Measurements from ENCODE around the gene PVR. TPM values are rescaled to one million over a fixed set of nuclear protein-coding genes. Genes with fewer than 3 reads are reported as not detected.

Gene PVR
- total RNA-seq, 3 donors from 2014 or later: 8.5 to 30.2 (median 22.0) TPM

- DNase-seq (ENCODE audit: low spot score in 2 of 2): no peak
- H3K27me3 ChIP-seq: no peaks in the 10 kb centered on the region
- no peaks in the 10 kb centered on the region for H3K4me1 ChIP-seq
- intact Hi-C loops (cut with DNase I; ENCODE audit: low total_unique reads): no loop called here
- no peak overlapping the region for H3K27ac ChIP-seq
- no peaks in the 10 kb centered on the region for H3K9me3 ChIP-seq
- no peak for TF ChIP-seq POLR2A (IDR thresholded peaks at IDR 0.05)
- no peak for TF ChIP-seq CTCF (IDR thresholded peaks at IDR 0.05)
- TF ChIP-seq POLR2AphosphoS5 (IDR thresholded peaks at IDR 0.05): no peak
- no peak overlapping the region for H3K4me3 ChIP-seq
- H3K36me3 ChIP-seq: no peaks in the 10 kb centered on the region
Observed at GRCh38 chr19:44701228-44701627, 57.5 kb downstream of the PVR start.

- intact Hi-C loops (cut with DNase I; ENCODE audit: low total_unique reads): no loop called here
- Histone ChIP-seq H3K27me3 (no peaks in the 10 kb centered on the region), H3K36me3 (no peaks in the 10 kb centered on the region), H3K4me1 (no peaks in the 10 kb centered on the region), H3K4me3 (no peak overlapping the region), H3K9me3 (no peaks in the 10 kb centered on the region), H3K27ac (no peak overlapping the region)
- TF ChIP-seq CTCF (IDR thresholded peaks at IDR 0.05) (no peak), POLR2A (IDR thresholded peaks at IDR 0.05) (no peak), POLR2AphosphoS5 (IDR thresholded peaks at IDR 0.05) (no peak)
- DNase-seq (ENCODE audit: low spot score in 2 of 2): no peak
Observed at GRCh38 chr19:44702551-44703176, 59.0 kb downstream of the PVR start.

GRCh38 chr19:44703336-44704078 is 59.8 kb downstream of the PVR start:
- H3K4me3 ChIP-seq: no peak overlapping the region
- intact Hi-C loops (cut with DNase I; ENCODE audit: low total_unique reads): no loop called here
- H3K27ac ChIP-seq: no peak overlapping the region
- no peaks in the 10 kb centered on the region for H3K4me1 ChIP-seq
- no peaks in the 10 kb centered on the region for H3K27me3 ChIP-seq
- TF ChIP-seq CTCF (IDR thresholded peaks at IDR 0.05) (no peak), POLR2A (IDR thresholded peaks at IDR 0.05) (no peak), POLR2AphosphoS5 (IDR thresholded peaks at IDR 0.05) (no peak)
- no peaks in the 10 kb centered on the region for H3K36me3 ChIP-seq
- DNase-seq (ENCODE audit: low spot score in 2 of 2): no peak
- H3K9me3 ChIP-seq: no peaks in the 10 kb centered on the region

- no peak for TF ChIP-seq POLR2AphosphoS5 (IDR thresholded peaks at IDR 0.05)
- no peak for TF ChIP-seq POLR2A (IDR thresholded peaks at IDR 0.05)
- no peak for TF ChIP-seq CTCF (IDR thresholded peaks at IDR 0.05)
- H3K27me3 ChIP-seq: no peaks in the 10 kb centered on the region
- H3K4me3 ChIP-seq: no peak overlapping the region
- H3K36me3 ChIP-seq: no peaks in the 10 kb centered on the region
- no peaks in the 10 kb centered on the region for H3K9me3 ChIP-seq
- H3K27ac ChIP-seq: no peak overlapping the region
- H3K4me1 ChIP-seq: no peaks in the 10 kb centered on the region
- DNase-seq (ENCODE audit: low spot score in 2 of 2): no peak
- intact Hi-C loops (cut with DNase I; ENCODE audit: low total_unique reads): no loop called here
Observed at GRCh38 chr19:44704982-44705381, 61.3 kb downstream of the PVR start.

- H3K27ac ChIP-seq: no peak overlapping the region
- no peaks in the 10 kb centered on the region for H3K27me3 ChIP-seq
- no peaks in the 10 kb centered on the region for H3K9me3 ChIP-seq
- TF ChIP-seq POLR2A (IDR thresholded peaks at IDR 0.05) (no peak), CTCF (IDR thresholded peaks at IDR 0.05) (no peak), POLR2AphosphoS5 (IDR thresholded peaks at IDR 0.05) (no peak)
- no peaks in the 10 kb centered on the region for H3K36me3 ChIP-seq
- no peak overlapping the region for H3K4me3 ChIP-seq
- H3K4me1 ChIP-seq: no peaks in the 10 kb centered on the region
- intact Hi-C loops (cut with DNase I; ENCODE audit: low total_unique reads): no loop called here
- DNase-seq (ENCODE audit: low spot score in 2 of 2): no peak
Observed at GRCh38 chr19:44705502-44706010, 61.8 kb downstream of the PVR start.

Measured in breast epithelium (tissue), 4 donors.